Hepatocyte (in vitro differentiated cells): Measurements from ENCODE around the gene TUT1. TPM values are rescaled to one million over a fixed set of nuclear protein-coding genes. Genes with fewer than 3 reads are reported as not detected.

Experiments
- DNase-seq: peaks from one replicate; pipeline ENCODE4 v3.0.0-alpha.2; 2016; ENCODE audit warnings: low spot score
- H2AFZ ChIP-seq: fragments of 200-600 bp; sonication (generic); 2 replicates; pipeline ENCODE4 v1.6.0; 2016; ENCODE audit warnings: antibody characterized with exemption, mild to moderate bottlenecking
- H3K27ac ChIP-seq: fragments of 200-600 bp; sonication (generic); 2 replicates; pipeline ENCODE4 v1.5.1; 2016; ENCODE audit warnings: mild to moderate bottlenecking
- H3K27me3 ChIP-seq: fragments of 200-600 bp; sonication (generic); 2 replicates; pipeline ENCODE4 v1.6.1; 2016
- H3K36me3 ChIP-seq: fragments of 200-600 bp; sonication (generic); replicated peaks from 2 replicates; pipeline ENCODE4 v1.5.1; 2016; ENCODE audit warnings: low read depth; ENCODE audit not compliant: insufficient read depth
- H3K4me1 ChIP-seq: fragments of 200-600 bp; sonication (generic); 2 replicates; pipeline ENCODE4 v1.5.1; 2016; ENCODE audit warnings: mild to moderate bottlenecking, moderate library complexity; ENCODE audit not compliant: insufficient read depth
- H3K4me2 ChIP-seq: fragments of 200-600 bp; sonication (generic); 2 replicates; pipeline ENCODE4 v1.6.0; 2016
- H3K4me3 ChIP-seq: fragments of 200-600 bp; sonication (generic); 2 replicates; pipeline ENCODE4 v1.5.1; 2016; ENCODE audit warnings: mild to moderate bottlenecking
- H3K79me2 ChIP-seq: fragments of 200-600 bp; sonication (generic); 2 replicates; pipeline ENCODE4 v1.6.0; 2017; ENCODE audit warnings: mild to moderate bottlenecking
- H3K9me2 ChIP-seq: fragments of 200-600 bp; sonication (generic); replicated peaks from 2 replicates; pipeline ENCODE4 v1.6.0; 2017; ENCODE audit warnings: mild to moderate bottlenecking; ENCODE audit not compliant: insufficient read depth
- H3K9me3 ChIP-seq: fragments of 200-600 bp; sonication (generic); 2 replicates; pipeline ENCODE4 v1.5.1; 2016; ENCODE audit warnings: low read depth, mild to moderate bottlenecking
- H4K20me1 ChIP-seq: fragments of 200-600 bp; sonication (generic); 2 replicates; pipeline ENCODE4 v1.6.0; 2016; ENCODE audit warnings: mild to moderate bottlenecking; ENCODE audit not compliant: insufficient read depth, poor library complexity, severe bottlenecking
- CTCF ChIP-seq: fragments of 200-600 bp; sonication (generic); IDR thresholded peaks from 2 replicates; pipeline ENCODE4 v1.5.1; 2016; ENCODE audit warnings: antibody characterized with exemption, mild to moderate bottlenecking; ENCODE audit not compliant: poor library complexity
- EZH2 ChIP-seq: fragments of 200-600 bp; sonication (generic); IDR thresholded peaks from 2 replicates; pipeline ENCODE4 v1.6.1; 2016; ENCODE audit warnings: antibody characterized with exemption, mild to moderate bottlenecking, borderline replicate concordance
- EZH2phosphoT487 ChIP-seq: fragments of 200-600 bp; sonication (generic); IDR thresholded peaks from one replicate; pipeline ENCODE4 v1.6.1; 2018; ENCODE audit warnings: antibody characterized with exemption, mild to moderate bottlenecking, low read depth, moderate library complexity; ENCODE audit not compliant: unreplicated experiment, severe bottlenecking
- WGBS: methylation state at CpG from one replicate; pipeline ENCODE4 v1.1.6; 2016; ENCODE audit warnings: low lambda C conversion rate; ENCODE audit errors: missing lambda C conversion rate; 5-methylcytosine and 5-hydroxymethylcytosine counted together
- polyA plus RNA-seq: library from polyadenylated mRNA; unstranded; fragments of >200 nt; fragmentation: Nextera tagmentation; extraction: Ambion mirVana; gene quantifications from 2 replicates; pipeline ENCODE4 v1.2.1, GENCODE V29; 2016
- total RNA-seq: library from RNA; depleted of rRNA; stranded (reverse); fragments of >200 nt; gene quantifications from 2 replicates; pipeline ENCODE4 v1.2.3, GENCODE V29; 2014

Gene TUT1
- total and polyA plus RNA-seq, 2 experiments from 2014 or later, result 11.7 to 14.2 TPM

- Histone ChIP-seq H2AFZ (no peak overlapping the region), H3K4me3 (no peak overlapping the region), H3K36me3 (no peaks in the 10 kb centered on the region), H3K27me3 (no peaks in the 10 kb centered on the region), H3K9me2 (no peaks in the 10 kb centered on the region), H4K20me1 (peaks cover 7% of the 10 kb centered on the region), H3K27ac (peak overlapping the region; percentile 67), H3K9me3 (no peaks in the 10 kb centered on the region), H3K79me2 (peaks cover 31% of the 10 kb centered on the region), H3K4me1 (peaks cover 24% of the 10 kb centered on the region), H3K4me2 (peak overlapping the region; percentile 10)
- TF ChIP-seq EZH2 (no peak), CTCF (no peak), EZH2phosphoT487 (no peak)
- 78% methylated on average over 12 of the region's 12 CpGs for WGBS
- no peak for DNase-seq
Measured at GRCh38 chr11:62577046-62577714, 14.1 kb downstream of the TUT1 start.

- Histone ChIP-seq H2AFZ (no peak overlapping the region), H3K36me3 (no peaks in the 10 kb centered on the region), H3K4me1 (peaks cover 31% of the 10 kb centered on the region), H3K9me2 (no peaks in the 10 kb centered on the region), H3K27ac (peak overlapping the region; percentile 89), H4K20me1 (peaks cover 14% of the 10 kb centered on the region), H3K4me3 (no peak overlapping the region), H3K4me2 (peak overlapping the region; percentile 85), H3K9me3 (no peaks in the 10 kb centered on the region), H3K79me2 (peaks cover 45% of the 10 kb centered on the region), H3K27me3 (no peaks in the 10 kb centered on the region)
- DNase-seq, result no peak
- 91% methylated on average over 14 of the region's 14 CpGs for WGBS
- TF ChIP-seq CTCF (no peak), EZH2phosphoT487 (no peak), EZH2 (no peak)
Measured at GRCh38 chr11:62575837-62576236, 15.5 kb downstream of the TUT1 start.

- peaks cover 31% of the 10 kb centered on the region for H3K4me1 ChIP-seq
- H3K9me2 ChIP-seq, result no peaks in the 10 kb centered on the region
- no peaks in the 10 kb centered on the region for H3K9me3 ChIP-seq
- no peak for DNase-seq
- H3K27me3 ChIP-seq, result no peaks in the 10 kb centered on the region
- H3K36me3 ChIP-seq, result no peaks in the 10 kb centered on the region
- peak overlapping the region; percentile 42 for H2AFZ ChIP-seq
- H3K4me2 ChIP-seq, result peak overlapping the region; percentile 85
- H4K20me1 ChIP-seq, result peaks cover 17% of the 10 kb centered on the region
- TF ChIP-seq EZH2 (no peak), EZH2phosphoT487 (no peak), CTCF (no peak)
- peaks cover 52% of the 10 kb centered on the region for H3K79me2 ChIP-seq
- H3K4me3 ChIP-seq, result peak overlapping the region; percentile 56
- H3K27ac ChIP-seq, result peak overlapping the region; percentile 89
- 73% methylated on average over 16 of the region's 17 CpGs for WGBS
Measured at GRCh38 chr11:62575156-62575555, 16.2 kb downstream of the TUT1 start.
